ENCODE data around the gene PTPN14. TPM values are rescaled to one million over a fixed set of nuclear protein-coding genes. Genes with fewer than 3 reads are reported as not detected.
"Not testable (repeated sequence)": the region's sequence is repeated elsewhere in the genome, so short reads cannot be mapped to it uniquely, and the experiment has no call there.

Gene PTPN14
- total RNA-seq, 2 experiments from 2014 or later: 0.92 to 1.3 TPM

DNA sequence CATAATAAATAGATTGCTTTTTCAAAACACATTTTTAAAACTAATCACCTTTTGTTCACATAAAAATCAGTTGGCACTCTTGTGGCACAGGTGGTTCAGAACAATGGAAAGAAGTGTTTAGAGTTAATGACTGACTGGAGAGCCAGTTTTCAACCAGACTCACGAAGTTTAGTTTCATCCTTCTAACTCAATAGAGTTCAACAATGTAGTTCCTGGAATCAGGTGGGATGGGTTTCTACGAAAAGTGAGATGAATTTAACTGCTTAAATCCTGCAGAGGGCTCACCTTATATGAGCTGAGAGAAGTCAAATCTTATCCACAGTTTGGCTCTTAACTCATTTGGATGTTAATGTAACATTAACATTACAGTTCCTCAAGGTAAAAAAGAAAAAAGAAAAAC, 153.9 kb downstream of the PTPN14 start:
- peaks cover 13% of the 10 kb centered on the region for H3K4me1 Mint-ChIP-seq
- no peak overlapping the region for H3K27ac Mint-ChIP-seq
- no peak for DNase-seq
- no peaks in the 10 kb centered on the region for H3K9me3 Mint-ChIP-seq
- no peaks in the 10 kb centered on the region for H3K36me3 Mint-ChIP-seq
- no peak overlapping the region for H3K4me3 Mint-ChIP-seq
- H3K27me3 Mint-ChIP-seq: no peaks in the 10 kb centered on the region

GRCh38 chr1:214396330-214396729, 155.1 kb downstream of the PTPN14 start:
- Mint-ChIP-seq H3K27ac (no peak overlapping the region), H3K27me3 (no peaks in the 10 kb centered on the region), H3K36me3 (no peaks in the 10 kb centered on the region), H3K4me3 (no peak overlapping the region), H3K9me3 (no peaks in the 10 kb centered on the region), H3K4me1 (peaks cover 13% of the 10 kb centered on the region)
- no peak for DNase-seq

DNA sequence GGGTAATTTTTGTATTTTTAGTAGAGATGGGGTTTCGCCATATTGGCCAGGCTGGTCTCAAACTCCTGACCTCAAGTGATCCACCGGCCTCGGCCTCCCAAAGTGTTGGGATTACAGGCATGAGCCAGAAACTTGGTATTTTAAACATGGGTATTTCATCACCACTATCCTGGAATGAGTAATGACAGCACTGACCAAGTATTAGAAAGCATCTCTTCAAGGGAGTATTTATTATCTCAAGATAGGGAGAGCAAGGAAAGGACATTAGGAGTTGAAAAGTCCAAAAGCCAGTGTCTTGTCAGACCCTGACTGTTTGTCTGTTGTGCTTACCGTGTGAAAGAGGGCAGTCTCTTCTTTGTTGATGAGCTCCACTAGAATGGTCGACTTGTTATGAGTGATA, 156.8 kb downstream of the PTPN14 start:
- not testable (repeated sequence) for H3K27me3 Mint-ChIP-seq, H3K36me3 Mint-ChIP-seq, H3K9me3 Mint-ChIP-seq, H3K4me3 Mint-ChIP-seq, H3K27ac Mint-ChIP-seq, DNase-seq
- H3K4me1 Mint-ChIP-seq: peaks cover 13% of the 10 kb centered on the region

DNA sequence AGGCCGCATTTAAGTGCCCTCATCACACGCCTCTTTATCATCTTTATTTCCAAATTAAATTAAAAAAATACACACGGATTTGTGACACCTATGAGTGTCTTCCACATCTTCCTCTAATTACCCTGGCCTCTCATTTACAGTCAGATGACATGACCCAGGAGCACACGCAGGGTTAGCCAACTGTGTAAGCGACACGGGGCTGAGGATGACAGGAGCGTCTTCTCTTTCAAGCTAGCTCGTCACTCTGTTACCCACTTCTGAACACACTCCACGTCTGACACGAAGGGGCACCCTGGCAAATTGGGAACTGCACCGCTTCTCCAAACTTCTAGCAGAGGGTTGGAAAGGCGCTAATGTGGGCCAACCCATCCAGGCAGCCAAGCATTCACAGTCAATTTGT, 158.3 kb downstream of the PTPN14 start:
- Mint-ChIP-seq H3K27ac (no peak overlapping the region), H3K4me1 (peaks cover 11% of the 10 kb centered on the region), H3K4me3 (no peak overlapping the region), H3K9me3 (no peaks in the 10 kb centered on the region), H3K36me3 (no peaks in the 10 kb centered on the region), H3K27me3 (no peaks in the 10 kb centered on the region)
- no peak for DNase-seq

DNA sequence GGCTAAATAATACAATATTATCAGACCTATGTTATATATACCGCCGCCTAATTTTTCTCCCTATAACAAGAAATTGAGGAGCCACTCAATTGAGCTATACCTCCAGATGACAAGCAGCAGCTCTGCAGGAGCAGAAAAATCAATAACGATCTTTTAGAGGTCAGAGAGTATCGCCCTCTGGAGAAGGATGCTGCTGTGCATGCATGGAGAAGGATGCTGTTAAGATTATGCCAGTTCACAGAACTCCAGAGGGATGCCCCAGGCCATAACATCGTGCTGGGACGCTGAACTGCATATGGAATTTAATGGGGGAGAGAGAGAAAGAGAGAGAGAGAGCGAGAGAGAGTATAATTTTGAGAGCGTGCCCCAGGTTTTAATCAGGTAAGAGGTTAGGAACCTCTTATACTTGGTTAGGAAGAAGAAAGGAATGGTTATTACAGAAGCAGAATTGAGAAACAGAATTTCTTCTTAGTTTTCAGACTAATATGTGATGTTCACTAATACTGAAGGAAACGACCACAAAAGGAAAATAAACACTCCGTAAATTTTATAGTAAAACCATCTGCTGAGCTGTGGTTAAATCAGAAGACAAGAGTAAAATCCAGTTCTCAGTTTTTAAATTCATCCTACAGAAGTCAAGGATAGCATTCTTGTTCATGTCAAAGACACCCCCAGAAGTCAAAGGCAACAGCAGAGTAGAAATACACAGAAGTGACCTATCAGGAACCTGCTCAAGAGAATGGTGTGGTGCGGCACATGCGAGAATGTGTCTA, 159.3 kb downstream of the PTPN14 start:
- no peak overlapping the region for H3K27ac Mint-ChIP-seq
- no peak for DNase-seq
- H3K4me1 Mint-ChIP-seq: peaks cover 5% of the 10 kb centered on the region
- no peaks in the 10 kb centered on the region for H3K27me3 Mint-ChIP-seq
- H3K4me3 Mint-ChIP-seq: no peak overlapping the region
- no peaks in the 10 kb centered on the region for H3K36me3 Mint-ChIP-seq
- H3K9me3 Mint-ChIP-seq: no peaks in the 10 kb centered on the region

GRCh38 chr1:214389734-214390133, 161.7 kb downstream of the PTPN14 start:
- no peaks in the 10 kb centered on the region for H3K9me3 Mint-ChIP-seq
- H3K4me1 Mint-ChIP-seq: no peaks in the 10 kb centered on the region
- no peaks in the 10 kb centered on the region for H3K27me3 Mint-ChIP-seq
- H3K4me3 Mint-ChIP-seq: no peak overlapping the region
- no peak for DNase-seq
- H3K36me3 Mint-ChIP-seq: no peaks in the 10 kb centered on the region
- no peak overlapping the region for H3K27ac Mint-ChIP-seq

DNA sequence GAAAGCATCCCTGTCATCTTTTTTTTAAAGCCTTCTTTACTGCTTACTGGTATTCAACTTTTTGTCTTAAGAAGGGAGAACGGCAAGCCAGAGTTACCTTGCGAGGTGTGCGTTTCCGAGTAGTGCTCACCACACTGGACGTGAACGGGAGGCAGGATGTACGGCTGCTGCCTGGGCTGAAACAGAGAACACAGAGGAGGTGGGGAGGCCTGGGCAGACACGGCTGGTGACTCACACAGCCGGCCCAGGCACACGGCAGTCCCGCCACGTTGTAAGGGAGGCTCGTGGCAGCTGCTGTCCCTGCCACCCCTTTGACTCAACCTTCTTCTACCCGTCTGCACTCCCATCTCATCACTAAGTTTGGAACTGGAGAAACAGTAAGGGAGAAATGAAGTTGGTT, 164.7 kb downstream of the PTPN14 start:
- no peaks in the 10 kb centered on the region for H3K9me3 Mint-ChIP-seq
- H3K27me3 Mint-ChIP-seq: no peaks in the 10 kb centered on the region
- no peak for DNase-seq
- H3K36me3 Mint-ChIP-seq: no peaks in the 10 kb centered on the region
- H3K27ac Mint-ChIP-seq: no peak overlapping the region
- no peak overlapping the region for H3K4me3 Mint-ChIP-seq
- H3K4me1 Mint-ChIP-seq: no peaks in the 10 kb centered on the region

DNA sequence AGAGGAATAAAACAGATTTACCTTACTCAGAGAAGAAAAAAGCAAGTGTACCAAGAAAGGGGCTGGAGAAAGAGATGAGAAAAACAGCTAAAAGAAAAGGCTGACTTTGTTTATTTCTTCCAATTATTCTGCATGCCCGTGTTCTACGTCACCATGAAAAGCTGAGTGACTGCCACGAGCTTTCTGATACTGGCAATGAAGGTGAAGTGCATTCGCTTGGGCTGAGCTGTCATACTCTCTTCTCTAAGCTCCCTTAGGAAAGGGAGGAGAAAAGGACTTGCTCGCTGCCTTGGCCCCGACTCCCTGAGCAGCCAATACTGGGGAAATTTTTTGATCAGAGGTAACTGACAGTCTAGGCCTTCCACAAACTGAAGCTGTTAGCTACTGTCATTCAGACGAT, 165.1 kb downstream of the PTPN14 start:
- no peak overlapping the region for H3K4me3 Mint-ChIP-seq
- no peak overlapping the region for H3K27ac Mint-ChIP-seq
- no peaks in the 10 kb centered on the region for H3K4me1 Mint-ChIP-seq
- H3K36me3 Mint-ChIP-seq: no peaks in the 10 kb centered on the region
- H3K27me3 Mint-ChIP-seq: no peaks in the 10 kb centered on the region
- H3K9me3 Mint-ChIP-seq: no peaks in the 10 kb centered on the region
- no peak for DNase-seq

DNA sequence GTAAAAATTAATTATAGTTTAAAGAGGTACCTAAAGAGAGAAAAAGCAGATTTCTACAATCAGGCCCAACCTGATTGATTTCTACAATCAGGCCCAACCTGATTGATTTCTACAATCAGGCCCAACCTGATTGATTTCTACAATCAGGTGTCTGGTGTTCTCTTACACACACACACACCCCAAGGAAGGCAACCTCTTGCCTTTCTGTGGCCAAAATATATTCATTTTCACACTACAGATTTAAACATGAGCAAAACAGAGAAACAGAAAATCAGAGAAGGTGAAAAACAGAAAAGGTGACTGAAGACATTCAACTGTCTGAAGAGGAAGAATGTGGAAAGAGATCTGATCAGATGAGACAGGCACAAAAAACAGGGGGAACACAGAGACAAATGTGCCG, 166.0 kb downstream of the PTPN14 start:
- Mint-ChIP-seq H3K4me1 (no peaks in the 10 kb centered on the region), H3K36me3 (no peaks in the 10 kb centered on the region), H3K4me3 (no peak overlapping the region), H3K27ac (no peak overlapping the region), H3K27me3 (no peaks in the 10 kb centered on the region), H3K9me3 (no peaks in the 10 kb centered on the region)
- DNase-seq: no peak

DNA sequence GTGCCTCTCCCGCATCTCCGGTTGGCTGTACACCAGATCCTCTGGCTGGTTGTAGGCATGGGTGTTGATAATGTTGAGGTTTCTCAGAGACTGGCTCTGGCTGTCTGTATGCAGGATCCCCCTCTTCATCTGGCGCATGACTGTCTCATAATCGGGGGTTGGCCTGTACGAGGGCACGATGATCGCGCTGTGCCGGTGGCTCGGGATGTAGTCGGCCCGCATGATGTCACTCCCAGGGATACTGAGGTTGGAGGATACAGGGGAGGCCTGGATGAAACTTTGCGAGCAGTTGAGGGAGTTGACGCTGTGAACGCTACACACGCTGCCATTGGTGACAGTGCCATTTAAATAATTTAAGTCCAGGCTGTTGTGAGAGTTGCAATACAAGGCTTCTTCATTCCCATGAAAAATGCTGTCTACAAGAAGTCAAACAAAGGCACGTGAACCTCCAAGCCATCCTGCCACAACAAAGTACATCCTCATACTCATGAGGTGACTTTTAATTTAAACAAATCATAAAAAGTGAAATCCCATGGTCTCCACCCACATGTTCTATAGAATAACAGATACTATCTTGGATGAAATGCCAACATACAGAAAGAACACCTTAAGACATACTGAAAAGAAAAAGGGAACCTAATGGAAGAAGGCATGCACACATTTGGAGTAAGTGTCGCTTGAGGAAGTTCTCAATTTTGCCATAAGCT, 166.9 kb downstream of the PTPN14 start:
- DNase-seq: no peak
- H3K36me3 Mint-ChIP-seq: no peaks in the 10 kb centered on the region
- H3K27me3 Mint-ChIP-seq: no peaks in the 10 kb centered on the region
- no peaks in the 10 kb centered on the region for H3K4me1 Mint-ChIP-seq
- no peaks in the 10 kb centered on the region for H3K9me3 Mint-ChIP-seq
- H3K27ac Mint-ChIP-seq: no peak overlapping the region
- no peak overlapping the region for H3K4me3 Mint-ChIP-seq

DNA sequence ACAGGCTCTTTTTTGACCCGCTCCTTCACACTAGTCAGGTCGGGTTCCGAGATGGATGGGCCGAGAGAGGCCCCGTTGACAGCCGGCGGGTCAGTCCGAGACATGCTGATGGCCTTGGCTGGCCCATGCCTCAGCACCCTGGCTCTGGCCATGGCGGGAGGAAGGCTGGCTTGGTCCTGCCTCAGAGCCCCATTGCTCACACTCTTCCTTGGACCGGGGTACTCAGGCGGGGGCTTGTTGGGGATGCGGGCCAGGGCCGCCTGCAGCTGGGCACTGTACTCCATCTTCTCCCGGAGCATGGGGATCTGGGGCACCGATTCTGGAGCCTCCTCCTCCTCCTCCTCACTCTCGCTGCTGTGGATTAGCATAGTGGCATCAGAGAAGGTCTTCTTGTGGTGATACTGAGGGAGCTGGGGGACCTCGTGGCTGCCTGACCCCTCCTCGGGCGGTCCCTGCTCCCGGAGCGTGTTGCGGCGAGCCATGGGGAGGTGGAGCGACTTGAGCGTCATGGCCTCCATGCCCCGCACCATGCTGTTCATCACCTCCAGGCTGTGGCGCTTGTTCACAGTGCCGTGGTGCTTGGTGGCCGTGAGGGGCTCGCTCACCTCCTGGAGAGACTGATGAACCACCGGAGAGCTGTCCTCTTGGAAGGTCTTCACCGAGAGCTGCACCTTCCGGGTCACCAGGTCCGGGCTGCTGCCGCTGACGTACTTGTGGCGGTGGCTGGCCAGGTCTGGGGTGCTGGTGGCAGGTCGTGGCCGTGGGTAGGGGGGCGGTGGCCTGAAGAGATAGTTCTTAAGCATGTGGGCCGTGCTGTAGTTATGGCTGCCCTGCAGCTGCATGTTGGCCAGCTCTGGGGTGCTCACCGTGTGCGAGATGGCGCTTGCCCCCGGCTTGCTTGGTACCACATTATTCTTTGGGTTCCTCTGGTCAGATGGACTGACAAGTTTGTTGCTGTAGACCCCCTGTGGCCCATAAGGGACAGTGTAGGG, 167.7 kb downstream of the PTPN14 start:
- no peaks in the 10 kb centered on the region for H3K36me3 Mint-ChIP-seq
- H3K27me3 Mint-ChIP-seq: no peaks in the 10 kb centered on the region
- no peaks in the 10 kb centered on the region for H3K4me1 Mint-ChIP-seq
- DNase-seq: no peak
- H3K9me3 Mint-ChIP-seq: no peaks in the 10 kb centered on the region
- no peak overlapping the region for H3K27ac Mint-ChIP-seq
- no peak overlapping the region for H3K4me3 Mint-ChIP-seq

DNA sequence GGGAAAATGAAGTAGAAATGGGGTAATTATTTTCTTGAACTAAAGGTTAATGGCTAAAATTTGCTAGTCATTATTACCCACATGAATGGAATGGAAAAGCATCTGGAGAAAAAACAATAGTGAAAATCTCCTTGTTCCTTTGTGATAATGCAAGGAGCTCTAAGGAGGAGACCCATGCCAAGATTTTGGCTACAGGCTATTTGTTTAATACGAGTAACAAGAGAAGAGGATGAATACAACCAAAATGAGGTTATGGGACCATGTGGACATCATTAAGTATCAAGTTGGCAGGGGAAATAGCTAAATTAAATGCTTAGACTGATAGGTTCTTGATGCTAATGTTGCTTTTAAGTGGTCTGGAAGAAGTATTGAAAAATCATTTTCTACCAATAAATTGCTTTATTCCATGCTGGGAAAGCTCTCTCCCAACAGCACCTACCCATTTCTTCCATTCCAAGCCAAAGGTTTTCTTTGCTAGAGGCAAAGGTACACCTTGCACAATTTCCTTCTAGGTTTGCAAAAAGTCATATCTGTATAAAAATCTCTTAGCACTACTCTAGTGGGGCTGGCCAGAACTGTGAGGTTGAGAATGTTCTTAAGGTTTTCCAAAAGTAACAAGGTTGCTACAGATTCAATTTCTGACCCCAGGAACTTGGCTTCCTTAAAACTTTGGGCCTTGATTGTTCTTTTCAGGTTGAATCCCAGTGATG, 170.3 kb downstream of the PTPN14 start:
- H3K9me3 Mint-ChIP-seq: no peaks in the 10 kb centered on the region
- H3K36me3 Mint-ChIP-seq: no peaks in the 10 kb centered on the region
- H3K27ac Mint-ChIP-seq: no peak overlapping the region
- DNase-seq: no peak
- no peaks in the 10 kb centered on the region for H3K27me3 Mint-ChIP-seq
- H3K4me1 Mint-ChIP-seq: no peaks in the 10 kb centered on the region
- H3K4me3 Mint-ChIP-seq: no peak overlapping the region

- Mint-ChIP-seq H3K4me1 (no peaks in the 10 kb centered on the region), H3K27me3 (no peaks in the 10 kb centered on the region), H3K27ac (no peak overlapping the region), H3K9me3 (no peaks in the 10 kb centered on the region), H3K4me3 (no peak overlapping the region), H3K36me3 (no peaks in the 10 kb centered on the region)
- DNase-seq: no peak
These were observed 171.0 kb downstream of the PTPN14 start for GRCh38 chr1:214380396-214380795.

DNA sequence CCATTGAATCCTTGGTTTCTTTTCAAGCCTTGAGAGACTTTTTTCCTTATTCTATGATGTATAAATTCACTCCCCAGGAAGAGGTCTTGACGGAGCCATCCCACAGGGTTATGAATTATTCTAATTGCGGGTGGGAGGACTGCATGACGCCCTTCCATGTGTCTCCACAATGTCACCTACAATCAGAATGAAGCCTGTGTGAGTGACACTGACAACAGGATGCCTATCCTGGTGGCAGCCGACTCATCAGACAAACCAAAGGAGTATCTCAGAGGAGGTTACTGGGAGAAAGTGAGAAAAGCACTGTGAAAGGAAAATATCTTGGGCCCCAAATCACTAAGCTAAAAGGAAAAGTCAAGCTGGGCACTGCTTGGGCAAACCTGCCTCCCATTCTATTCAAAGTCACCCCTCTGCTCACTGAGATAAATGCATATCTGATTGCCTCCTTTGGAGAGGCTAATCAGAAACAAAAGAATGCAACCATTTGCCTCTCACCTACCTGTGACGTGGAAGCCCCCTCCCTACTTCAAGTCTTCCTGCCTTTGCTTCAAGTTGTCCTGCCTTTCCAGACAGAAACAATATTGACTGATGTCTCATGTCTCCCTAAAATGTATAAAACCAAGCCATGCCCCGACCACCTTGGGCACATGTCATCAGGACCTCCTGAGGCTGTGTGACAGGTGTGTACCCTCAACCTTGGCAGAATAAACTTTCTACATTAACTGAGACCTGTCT, 172.0 kb downstream of the PTPN14 start:
- no peak overlapping the region for H3K27ac Mint-ChIP-seq

More for the DNA sequence above, 172.0 kb downstream of the PTPN14 start:
- H3K36me3 Mint-ChIP-seq: no peaks in the 10 kb centered on the region
- H3K4me3 Mint-ChIP-seq: no peak overlapping the region
- H3K9me3 Mint-ChIP-seq: no peaks in the 10 kb centered on the region
- DNase-seq: no peak
- no peaks in the 10 kb centered on the region for H3K4me1 Mint-ChIP-seq
- H3K27me3 Mint-ChIP-seq: no peaks in the 10 kb centered on the region
